HUES6 (cell line): ENCODE data around the gene IRGQ.

Experiments used
- H3K27ac ChIP-seq: 2 replicates; pipeline ENCODE4 v1.7.0; 2013; ENCODE audit warnings: low read depth, mild to moderate bottlenecking, low read length, inconsistent platforms
- H3K27me3 ChIP-seq: 2 replicates; pipeline ENCODE4 v1.6.1; 2013; ENCODE audit warnings: low read length; ENCODE audit not compliant: control insufficient read depth, insufficient read depth
- H3K36me3 ChIP-seq: 2 replicates; pipeline ENCODE4 v1.6.1; 2013; ENCODE audit warnings: low read length; ENCODE audit not compliant: control insufficient read depth, insufficient read depth
- H3K4me1 ChIP-seq: 2 replicates; pipeline ENCODE4 v1.6.1; 2013; ENCODE audit warnings: low read length; ENCODE audit not compliant: control insufficient read depth, insufficient read depth
- H3K4me3 ChIP-seq: 2 replicates; pipeline ENCODE4 v1.5.1; 2013; ENCODE audit warnings: low read depth, low read length
- H3K9ac ChIP-seq: one replicate; pipeline ENCODE4 v1.6.1; 2013; ENCODE audit warnings: mild to moderate bottlenecking, low read length
- H3K9me3 ChIP-seq: 2 replicates; pipeline ENCODE4 v1.6.1; 2013; ENCODE audit warnings: low read depth, low read length; ENCODE audit not compliant: control insufficient read depth, insufficient read depth

IRGQ gene

DNA sequence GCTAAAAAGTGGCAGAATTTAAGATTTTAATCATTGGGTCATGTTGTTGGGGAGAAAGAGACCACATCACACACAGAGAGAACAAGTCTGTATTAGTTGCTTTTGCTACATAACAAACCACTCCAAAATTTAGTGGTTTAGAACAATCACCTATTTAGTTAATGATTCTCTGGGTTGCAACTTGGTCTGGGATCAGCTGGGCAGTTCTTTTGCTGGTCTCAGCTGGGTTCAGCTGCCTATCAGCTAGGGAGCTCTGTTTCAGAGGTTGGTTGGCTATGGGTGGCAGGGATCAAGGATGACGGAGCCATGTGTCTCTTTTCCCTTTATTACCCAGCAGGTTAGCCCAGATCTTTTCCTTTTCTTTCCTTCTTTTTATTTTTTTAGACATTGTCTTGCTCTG lies 11.4 kb downstream of the IRGQ start:
- Histone ChIP-seq H3K4me3 (no peak overlapping the region), H3K27me3 (no peaks in the 10 kb centered on the region), H3K4me1 (peaks cover 6% of the 10 kb centered on the region), H3K36me3 (peaks cover 14% of the 10 kb centered on the region), H3K9me3 (no peaks in the 10 kb centered on the region), H3K27ac (no peak overlapping the region), H3K9ac (no peak overlapping the region)

DNA sequence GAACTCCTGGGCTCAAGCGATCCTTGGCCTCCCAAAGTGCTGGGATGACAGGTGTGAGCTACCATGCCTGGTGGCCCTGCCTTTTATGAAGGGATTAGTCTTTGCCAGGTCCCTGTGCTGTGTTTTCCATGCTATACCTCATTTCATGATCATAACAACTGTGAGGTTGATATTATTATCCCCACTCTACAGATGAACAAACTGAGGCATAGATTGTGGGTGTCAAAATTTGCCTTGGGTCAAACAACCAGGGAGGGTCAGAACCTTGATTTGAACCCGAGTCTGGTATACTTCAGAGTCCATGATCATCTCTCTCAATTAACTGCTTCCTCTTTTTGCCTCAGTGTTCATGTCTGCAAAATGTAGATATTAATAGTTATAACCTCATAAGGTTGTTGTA lies 13.4 kb downstream of the IRGQ start:
- Histone ChIP-seq H3K4me3 (no peak overlapping the region), H3K27ac (no peak overlapping the region), H3K9ac (no peak overlapping the region)

DNA sequence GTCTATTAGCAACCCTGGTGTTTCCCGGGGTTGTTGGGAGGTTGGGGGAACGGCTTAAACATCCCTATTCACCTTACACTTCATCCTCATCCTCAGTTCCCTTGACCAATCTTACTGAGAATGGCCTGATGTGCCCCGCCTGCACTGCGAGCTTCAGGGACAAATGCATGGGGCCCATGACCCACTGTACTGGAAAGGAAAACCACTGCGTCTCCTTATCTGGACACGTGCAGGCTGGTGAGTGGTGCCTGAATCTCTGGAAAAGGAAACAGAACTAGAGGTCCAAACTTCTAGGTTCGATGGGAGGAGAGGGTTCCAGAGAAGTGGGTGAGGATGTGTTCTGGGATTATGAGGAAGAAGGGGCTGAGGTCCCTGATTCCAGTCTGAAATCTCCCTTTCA lies 14.5 kb downstream of the IRGQ start:
- Histone ChIP-seq H3K9ac (no peak overlapping the region), H3K4me3 (peak overlapping the region; percentile 42)

More for the DNA sequence above, 13.4 kb downstream of the IRGQ start:
- H3K36me3 ChIP-seq, result peaks cover 5% of the 10 kb centered on the region
- H3K27me3 ChIP-seq, result no peaks in the 10 kb centered on the region
- no peaks in the 10 kb centered on the region for H3K9me3 ChIP-seq
- peaks cover 6% of the 10 kb centered on the region for H3K4me1 ChIP-seq

DNA sequence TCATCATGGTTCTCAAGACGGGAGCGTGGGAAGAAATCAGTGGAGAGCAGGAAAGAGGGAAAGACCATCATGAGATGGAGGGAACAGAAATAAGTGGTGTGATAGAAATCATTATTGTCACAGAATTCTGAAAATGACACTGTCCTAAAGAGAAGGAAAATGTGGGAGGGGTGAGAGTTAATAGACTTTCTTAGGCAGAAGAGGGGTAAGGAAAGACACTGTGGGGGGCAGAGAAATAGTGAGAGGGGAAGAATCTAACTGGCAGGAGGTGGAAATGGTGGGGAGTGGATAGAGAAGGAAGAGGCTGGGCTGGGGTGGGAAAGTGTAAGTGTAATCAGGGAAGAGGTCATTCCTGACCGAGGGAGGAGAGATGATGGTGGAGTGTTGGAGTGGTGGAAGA lies 17.1 kb downstream of the IRGQ start:
- Histone ChIP-seq H3K4me3 (no peak overlapping the region), H3K36me3 (no peaks in the 10 kb centered on the region), H3K4me1 (peaks cover 17% of the 10 kb centered on the region), H3K27ac (no peak overlapping the region), H3K27me3 (no peaks in the 10 kb centered on the region), H3K9ac (no peak overlapping the region), H3K9me3 (no peaks in the 10 kb centered on the region)

More for the DNA sequence above, 14.5 kb downstream of the IRGQ start:
- peaks cover 1% of the 10 kb centered on the region for H3K36me3 ChIP-seq
- H3K27me3 ChIP-seq, result no peaks in the 10 kb centered on the region
- no peak overlapping the region for H3K27ac ChIP-seq
- peaks cover 9% of the 10 kb centered on the region for H3K4me1 ChIP-seq
- H3K9me3 ChIP-seq, result no peaks in the 10 kb centered on the region

DNA sequence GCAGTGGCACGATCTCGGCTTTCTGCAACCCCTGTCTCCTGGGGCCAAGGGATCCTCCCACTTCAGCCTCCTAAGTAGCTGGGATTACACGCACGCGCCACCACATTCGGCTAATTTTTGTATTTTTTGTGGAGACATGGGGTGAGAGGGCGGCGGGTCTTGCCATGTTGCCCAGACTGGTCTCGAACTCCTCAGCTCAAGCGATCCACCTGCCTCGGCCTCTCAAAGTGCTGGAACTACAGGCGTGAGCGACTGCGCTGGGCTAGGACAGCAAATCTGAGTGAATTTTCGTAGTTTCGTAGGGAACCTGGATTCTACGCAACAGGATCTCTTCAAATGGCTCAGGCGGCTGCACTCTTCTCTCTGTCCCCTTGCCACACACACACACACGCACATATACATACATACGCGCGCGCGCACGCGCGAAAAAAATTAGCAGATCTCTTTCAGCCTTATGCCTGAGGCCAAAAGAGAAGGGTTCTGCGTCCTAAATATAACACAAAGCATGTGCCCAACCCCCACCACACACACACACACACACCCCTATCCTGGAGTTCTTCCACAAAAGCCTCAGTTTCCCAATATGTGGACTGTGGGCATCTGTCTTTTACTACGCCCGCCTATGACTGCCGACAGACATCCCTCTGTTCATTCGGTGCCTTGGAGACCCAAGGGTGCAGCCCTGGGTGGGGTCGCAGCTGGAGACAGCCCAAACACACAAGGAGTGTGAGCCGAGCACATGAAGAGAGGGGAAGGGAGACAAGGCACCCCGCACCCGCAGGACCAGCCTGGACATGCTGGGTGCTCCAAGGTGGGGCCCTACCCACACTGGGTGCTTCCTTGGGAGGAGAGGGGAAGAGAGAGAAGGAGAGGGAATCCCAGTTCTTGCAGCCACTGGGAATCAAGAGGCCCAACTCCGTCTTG lies 19.7 kb downstream of the IRGQ start:
- Histone ChIP-seq H3K9me3 (no peaks in the 10 kb centered on the region), H3K4me3 (peak overlapping the region; percentile 52), H3K4me1 (peaks cover 15% of the 10 kb centered on the region), H3K27ac (no peak overlapping the region), H3K9ac (peak overlapping the region; percentile 59), H3K36me3 (peaks cover 14% of the 10 kb centered on the region), H3K27me3 (no peaks in the 10 kb centered on the region)

DNA sequence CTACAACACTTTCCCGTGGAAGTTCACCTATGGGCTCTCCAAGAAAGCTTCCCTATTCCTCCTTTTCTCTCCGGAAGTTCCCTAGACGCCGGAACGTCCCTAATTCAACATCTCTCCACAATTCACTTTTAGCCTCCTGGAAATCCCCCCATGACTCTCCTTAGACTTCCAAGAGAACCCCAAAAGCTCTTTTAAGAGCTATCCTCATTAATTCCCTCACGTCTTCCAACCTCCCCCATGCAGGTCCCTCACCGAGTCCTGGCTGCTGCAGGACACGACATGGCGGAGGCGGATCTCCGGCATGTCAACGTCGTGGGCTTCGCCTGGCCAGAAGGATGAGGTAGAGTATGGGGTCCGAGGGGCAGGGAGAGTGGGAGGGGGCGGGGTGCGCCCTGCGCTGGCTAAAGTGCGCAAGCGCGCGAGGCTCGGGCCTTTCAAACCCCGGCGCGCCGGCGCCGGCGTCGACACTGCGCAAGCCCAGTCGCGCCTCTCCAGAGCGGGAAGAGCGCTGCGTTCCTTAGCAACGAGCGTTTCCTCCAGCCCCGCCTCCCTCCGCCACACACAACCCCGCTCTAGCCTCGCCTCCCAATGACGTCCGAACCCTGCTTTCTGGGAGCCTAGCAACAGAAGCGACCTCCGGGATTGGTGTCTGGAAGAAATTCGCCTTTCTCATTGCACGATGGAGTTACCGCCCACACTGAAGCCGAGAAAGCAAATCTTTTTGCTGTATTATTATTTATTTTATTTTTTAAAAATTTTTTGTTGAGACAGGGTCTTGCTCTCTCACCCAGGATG lies 20.6 kb downstream of the IRGQ start, which contains the start of the genes PINLYP and XRCC1:
Gene PINLYP (plus strand): TSS at position 646 of the 795 bp plus-strand sequence. CDS start 1,391 bp downstream, outside the sequence.
Gene XRCC1 (minus strand): TSS at position 372 of the 795 bp plus-strand sequence. CDS start 69 bp downstream, at position 303.
- peak within 1 kb of the TSS; percentile 92 for H3K9ac ChIP-seq
- no peaks in the 10 kb centered on the region for H3K27me3 ChIP-seq
- peaks cover 11% of the 10 kb centered on the region for H3K4me1 ChIP-seq
- no peaks in the 10 kb centered on the region for H3K9me3 ChIP-seq
- H3K36me3 ChIP-seq, result peaks cover 14% of the 10 kb centered on the region
- H3K4me3 ChIP-seq, result peak within 1 kb of the TSS; percentile 98
- peak within 1 kb of the TSS; percentile 77; the same call in 1 of the 2 replicates for H3K27ac ChIP-seq

DNA sequence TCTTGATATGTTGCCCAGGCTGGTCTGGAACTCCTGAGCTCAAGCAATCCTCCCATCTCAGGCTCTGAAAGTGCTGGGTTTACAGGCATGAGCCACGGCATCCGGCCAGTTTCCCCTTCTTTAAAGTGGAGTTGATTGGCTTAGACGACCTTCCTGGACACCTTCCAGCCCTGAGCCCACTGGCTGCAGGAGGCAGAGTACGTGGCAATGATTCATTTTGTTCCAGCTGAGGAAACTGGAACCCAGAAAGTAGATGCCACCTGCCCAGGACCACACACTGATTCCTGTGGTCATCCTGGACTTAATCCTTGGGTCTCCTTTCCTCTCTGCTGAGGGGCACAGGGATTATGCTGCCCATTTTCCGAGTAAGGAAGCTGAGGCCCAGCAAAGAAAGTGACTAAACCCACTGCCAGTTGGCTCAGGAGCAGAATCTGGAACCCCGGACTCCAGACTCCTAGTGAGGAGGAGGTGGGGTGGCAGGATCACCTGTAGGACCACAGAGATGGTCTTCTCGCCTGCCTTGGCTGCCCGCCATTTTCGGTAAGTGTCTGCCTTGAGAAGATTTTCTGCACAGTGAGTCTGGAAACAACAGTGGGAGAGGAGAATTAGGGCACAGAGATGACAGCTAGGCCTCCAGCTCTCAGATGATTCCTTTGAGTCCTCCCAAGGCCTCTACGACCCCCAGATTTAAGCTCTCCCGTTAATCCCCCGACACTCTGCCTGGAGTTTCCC lies 21.3 kb downstream of the IRGQ start:
- H3K9me3 ChIP-seq, result no peaks in the 10 kb centered on the region
- H3K9ac ChIP-seq, result peak overlapping the region; percentile 92
- peaks cover 11% of the 10 kb centered on the region for H3K4me1 ChIP-seq
- H3K27me3 ChIP-seq, result no peaks in the 10 kb centered on the region
- peak overlapping the region; percentile 77; the same call in 1 of the 2 replicates for H3K27ac ChIP-seq
- H3K4me3 ChIP-seq, result peak overlapping the region; percentile 98
- peaks cover 14% of the 10 kb centered on the region for H3K36me3 ChIP-seq

DNA sequence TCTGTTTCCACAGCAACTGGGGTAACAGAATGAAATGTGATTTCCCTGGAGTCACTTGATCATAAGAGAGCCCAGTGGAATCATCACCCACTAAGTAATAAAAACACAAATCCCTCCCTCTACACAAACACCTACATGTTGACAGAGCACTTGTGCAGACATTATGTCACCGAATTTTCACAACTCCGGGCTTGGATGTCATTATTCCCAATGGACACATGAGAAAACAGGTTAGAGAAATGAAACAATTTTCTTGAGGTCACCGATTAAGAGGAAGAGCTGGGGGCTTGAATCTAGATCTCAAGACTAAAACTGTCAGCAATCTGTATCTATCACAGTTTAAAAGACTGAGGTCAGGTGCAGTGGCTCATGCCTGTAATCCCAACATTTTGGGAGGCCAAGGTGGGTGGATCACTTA lies 23.8 kb downstream of the IRGQ start:
- H3K27me3 ChIP-seq, result no peaks in the 10 kb centered on the region
- no peak overlapping the region for H3K27ac ChIP-seq
- H3K36me3 ChIP-seq, result peaks cover 14% of the 10 kb centered on the region
- no peak overlapping the region for H3K9ac ChIP-seq
- no peaks in the 10 kb centered on the region for H3K9me3 ChIP-seq
- peaks cover 11% of the 10 kb centered on the region for H3K4me1 ChIP-seq
- no peak overlapping the region for H3K4me3 ChIP-seq

DNA sequence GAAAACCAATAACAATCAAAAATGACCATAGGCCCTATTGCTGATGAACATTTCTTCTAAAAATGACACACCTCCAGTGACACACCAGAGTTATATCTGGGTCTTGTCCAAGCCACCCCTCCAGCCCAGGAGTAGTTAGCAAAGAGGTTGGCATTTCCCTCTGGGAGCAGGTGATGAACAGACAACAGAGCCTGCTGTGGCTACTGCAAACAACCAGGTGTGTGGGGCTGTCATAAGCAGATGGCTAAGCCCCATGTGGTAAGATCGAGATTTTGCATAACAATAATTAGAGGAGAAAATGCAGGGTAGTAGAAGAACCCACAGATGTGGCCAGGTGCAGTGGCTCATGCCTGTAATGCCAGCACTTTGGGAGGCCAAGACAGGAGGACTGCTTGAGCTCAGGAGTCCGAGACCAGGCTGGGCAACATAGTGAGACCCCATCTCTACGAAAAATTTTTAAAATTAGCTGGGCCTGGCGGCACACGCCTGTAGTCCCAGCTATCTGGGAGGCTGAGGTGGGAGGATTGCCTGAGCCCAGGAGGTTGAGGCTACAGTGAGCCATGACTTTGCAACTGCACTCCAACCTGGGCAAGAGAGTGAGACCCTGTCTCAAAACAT lies 25.7 kb downstream of the IRGQ start:
- Histone ChIP-seq H3K9ac (no peak overlapping the region), H3K4me3 (no peak overlapping the region), H3K36me3 (peaks cover 14% of the 10 kb centered on the region), H3K4me1 (peaks cover 6% of the 10 kb centered on the region), H3K27me3 (no peaks in the 10 kb centered on the region), H3K9me3 (no peaks in the 10 kb centered on the region), H3K27ac (no peak overlapping the region)

DNA sequence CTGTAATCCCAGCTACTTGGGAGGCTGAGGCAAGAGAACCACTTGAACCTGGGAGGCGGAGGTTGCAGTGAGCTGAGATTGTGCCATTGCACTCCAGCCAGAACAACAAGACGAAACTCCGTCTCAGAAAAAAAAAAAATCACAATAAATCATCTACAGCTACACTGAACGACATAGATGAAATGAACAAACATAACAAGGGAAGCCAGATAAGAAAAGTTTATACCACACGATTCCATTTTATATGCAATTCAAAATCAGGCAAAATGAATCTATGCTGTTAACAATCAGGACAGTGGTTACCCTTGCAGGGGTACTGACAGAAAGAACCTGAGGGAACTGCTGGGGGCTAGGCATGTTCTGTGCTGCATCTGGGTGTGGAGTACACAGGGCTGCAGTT lies 26.3 kb downstream of the IRGQ start:
- peaks cover 3% of the 10 kb centered on the region for H3K4me1 ChIP-seq
- no peak overlapping the region for H3K4me3 ChIP-seq
- no peak overlapping the region for H3K27ac ChIP-seq
- H3K9ac ChIP-seq, result no peak overlapping the region
- H3K27me3 ChIP-seq, result no peaks in the 10 kb centered on the region
- H3K9me3 ChIP-seq, result no peaks in the 10 kb centered on the region
- peaks cover 17% of the 10 kb centered on the region for H3K36me3 ChIP-seq
